GM12872 (cell line): ENCODE measurements around the gene C5orf63.

Source experiments
- CTCF ChIP-seq: IDR thresholded peaks from 3 replicates; pipeline ENCODE4 v1.5.1; 2011; ENCODE audit warnings: low read depth, mild to moderate bottlenecking, low read length, moderate library complexity; ENCODE audit not compliant: insufficient read depth

Gene C5orf63

GRCh38 chr5:127002390-127002789, 70.9 kb downstream of the C5orf63 start:
- no peak for TF ChIP-seq CTCF

GRCh38 chr5:127001621-127002296, 71.5 kb downstream of the C5orf63 start:
- TF ChIP-seq CTCF = no peak
